SU-DHL-6 (cell line): ENCODE results near the gene SEMA3G.

Source experiments
- H2AFZ ChIP-seq: fragments of 200-600 bp; sonication (generic); 2 replicates; pipeline ENCODE4 v1.6.1; 2014; ENCODE audit warnings: low read depth, mild to moderate bottlenecking, moderate library complexity, mixed read lengths, antibody characterized with exemption, low read length; ENCODE audit not compliant: severe bottlenecking
- H3F3A ChIP-seq: fragments of 200-600 bp; shearing (Covaris generic); 2 replicates; pipeline ENCODE4 v1.6.0; 2016; ENCODE audit warnings: antibody characterized with exemption, mild to moderate bottlenecking; ENCODE audit not compliant: insufficient read depth
- H3K27ac ChIP-seq: fragments of 200-600 bp; sonication (generic); 2 replicates; pipeline ENCODE4 v1.5.1; 2016; ENCODE audit warnings: low read depth, mild to moderate bottlenecking, low read length, moderate library complexity, mixed read lengths
- H3K27me3 ChIP-seq: fragments of 200-600 bp; sonication (generic), shearing (Covaris generic); 2 replicates; pipeline ENCODE4 v1.6.0; 2014; ENCODE audit warnings: mild to moderate bottlenecking, low read length
- H3K36me3 ChIP-seq: fragments of 200-600 bp; sonication (generic); 2 replicates; pipeline ENCODE4 v1.6.1; 2014; ENCODE audit warnings: mild to moderate bottlenecking, low read length, mixed read lengths
- H3K4me2 ChIP-seq: fragments of 300-600, 200-600 bp; shearing (Covaris generic), sonication (generic); 2 replicates; pipeline ENCODE4 v1.6.0; 2014; ENCODE audit warnings: low read length, low read depth, mild to moderate bottlenecking; ENCODE audit not compliant: poor library complexity, severe bottlenecking
- H3K4me3 ChIP-seq: fragments of 200-600 bp; sonication (generic); 2 replicates; pipeline ENCODE4 v1.5.1; 2014; ENCODE audit warnings: antibody characterized with exemption, low read length, mild to moderate bottlenecking, mixed read lengths; ENCODE audit not compliant: insufficient read depth, poor library complexity, severe bottlenecking
- H3K79me2 ChIP-seq: fragments of 200-600 bp; sonication (generic); 2 replicates; pipeline ENCODE4 v1.6.1; 2014; ENCODE audit warnings: mild to moderate bottlenecking, low read length, moderate library complexity; ENCODE audit not compliant: insufficient read depth
- H3K9ac ChIP-seq: fragments of 200-600 bp; sonication (generic); 2 replicates; pipeline ENCODE4 v1.7.0; 2014; ENCODE audit warnings: mild to moderate bottlenecking, low read length
- H3K9me2 ChIP-seq: fragments of 200-600 bp; sonication (generic); replicated peaks from 2 replicates; pipeline ENCODE4 v1.6.1; 2014; ENCODE audit warnings: low read length; ENCODE audit not compliant: insufficient read depth
- H3K9me3 ChIP-seq: fragments of 200-600 bp; sonication (generic); 2 replicates; pipeline ENCODE4 v1.6.1; 2014; ENCODE audit warnings: low read length, mixed read lengths; ENCODE audit not compliant: insufficient read depth
- H4K20me1 ChIP-seq: fragments of 200-600 bp; sonication (generic); 2 replicates; pipeline ENCODE4 v1.6.1; 2014; ENCODE audit warnings: low read depth, mild to moderate bottlenecking, antibody characterized with exemption, low read length, moderate library complexity, mixed read lengths
- CTCF ChIP-seq: fragments of 200-600 bp; sonication (generic); IDR thresholded peaks from one replicate; pipeline ENCODE4 v1.5.1; 2017; ENCODE audit warnings: antibody characterized with exemption, mild to moderate bottlenecking, low read length, moderate library complexity; ENCODE audit not compliant: insufficient read depth, poor library complexity, severe bottlenecking
- EZH2phosphoT487 ChIP-seq: fragments of 200-600 bp; sonication (generic), shearing (Covaris generic); conservative IDR thresholded peaks from 2 replicates; pipeline ENCODE4 v1.6.1; 2018; ENCODE audit warnings: mild to moderate bottlenecking, antibody characterized with exemption, low read length, moderate library complexity, mixed read lengths

Gene SEMA3G

GRCh38 chr3:52402101-52402521, 42.8 kb downstream of the SEMA3G start:
- TF ChIP-seq EZH2phosphoT487, result no peak
- no peak for TF ChIP-seq CTCF
- Histone ChIP-seq H3K79me2 (no peaks in the 10 kb centered on the region), H3F3A (no peaks in the 10 kb centered on the region), H3K9me2 (no peaks in the 10 kb centered on the region), H2AFZ (no peak overlapping the region), H3K9ac (no peak overlapping the region), H3K27me3 (no peaks in the 10 kb centered on the region), H4K20me1 (no peaks in the 10 kb centered on the region), H3K9me3 (no peaks in the 10 kb centered on the region), H3K4me2 (no peak overlapping the region), H3K27ac (no peak overlapping the region), H3K36me3 (no peaks in the 10 kb centered on the region), H3K4me3 (no peak overlapping the region)

GRCh38 chr3:52401551-52401950, 43.4 kb downstream of the SEMA3G start:
- Histone ChIP-seq H3K79me2 (no peaks in the 10 kb centered on the region), H3K9ac (no peak overlapping the region), H3K9me3 (no peaks in the 10 kb centered on the region), H3K36me3 (no peaks in the 10 kb centered on the region), H3K4me3 (no peak overlapping the region), H2AFZ (no peak overlapping the region), H3K4me2 (no peak overlapping the region), H3K9me2 (no peaks in the 10 kb centered on the region), H3K27me3 (no peaks in the 10 kb centered on the region), H3K27ac (no peak overlapping the region), H4K20me1 (no peaks in the 10 kb centered on the region), H3F3A (no peaks in the 10 kb centered on the region)
- no peak for TF ChIP-seq CTCF
- no peak for TF ChIP-seq EZH2phosphoT487

- no peaks in the 10 kb centered on the region for H3K9me2 ChIP-seq
- TF ChIP-seq EZH2phosphoT487 (no peak), CTCF (no peak)
- H3K27me3 ChIP-seq, result no peaks in the 10 kb centered on the region
- no peak overlapping the region for H3K9ac ChIP-seq
- no peak overlapping the region for H2AFZ ChIP-seq
- H3K27ac ChIP-seq, result no peak overlapping the region
- H3K79me2 ChIP-seq, result no peaks in the 10 kb centered on the region
- H3K4me2 ChIP-seq, result no peak overlapping the region
- no peaks in the 10 kb centered on the region for H4K20me1 ChIP-seq
- H3K36me3 ChIP-seq, result no peaks in the 10 kb centered on the region
- H3K9me3 ChIP-seq, result no peaks in the 10 kb centered on the region
- no peaks in the 10 kb centered on the region for H3F3A ChIP-seq
- no peak overlapping the region for H3K4me3 ChIP-seq
Measured at GRCh38 chr3:52401021-52401420, 43.9 kb downstream of the SEMA3G start.
